Stimulated activated CD8-positive, alpha-beta memory T cell treated with anti-CD3 and anti-CD28 coated beads, Interleukin-7, amount 100 ng/mL, for 24 hours (primary cell): ENCODE results near the gene POLRMT.
"Not testable (repeated sequence)": the region's sequence is repeated elsewhere in the genome, so short reads cannot be mapped to it uniquely, and the experiment has no call there.

Experiments
- DNase-seq: peaks from one replicate; pipeline ENCODE4 v3.0.0-alpha.2; 2020; ENCODE audit warnings: low read depth

The POLRMT gene

DNA sequence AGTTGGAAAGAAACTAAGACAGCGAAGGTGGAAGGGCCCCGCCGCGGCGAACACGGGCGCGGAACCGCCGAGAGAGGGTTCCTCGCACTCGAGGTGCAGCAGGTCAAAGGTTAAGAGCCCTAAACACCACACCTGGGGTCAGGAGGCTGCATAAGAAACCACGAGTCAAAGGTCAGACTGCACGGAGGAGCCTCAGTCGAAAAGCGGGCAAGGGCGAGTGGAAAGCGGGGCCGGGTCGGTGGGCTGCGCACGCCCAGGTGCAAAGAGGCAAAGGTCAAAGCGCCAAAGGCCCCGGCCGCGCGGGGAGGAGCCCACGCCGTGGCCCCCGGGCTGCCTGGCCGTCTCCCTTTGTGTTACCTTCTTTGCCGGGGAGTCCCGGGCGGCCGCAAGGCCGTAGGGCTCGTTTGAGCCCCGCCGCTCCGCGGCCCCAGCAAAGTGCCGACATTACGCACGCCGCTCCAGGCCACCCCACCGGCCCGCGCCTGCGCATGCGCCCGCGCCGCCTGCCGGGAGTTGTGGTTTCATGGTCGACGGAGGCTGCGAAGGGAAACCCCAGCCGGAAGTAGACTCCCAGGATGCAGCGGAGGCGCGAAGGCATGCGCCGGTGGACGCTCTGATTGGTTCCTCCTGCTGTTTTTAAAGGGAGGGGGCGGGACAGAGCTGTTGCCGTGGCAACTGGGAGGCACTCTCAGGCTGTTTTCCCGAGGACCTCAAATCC lies at the start of gene POLRMT:
Gene POLRMT, minus strand, starts transcription at position 470 of the 718 bp plus-strand sequence. Its CDS starts 25 bp downstream, at position 445.
- DNase-seq, result peak; percentile 92

GRCh38 chr19:682678-683320 lies 49.5 kb upstream of the POLRMT start:
- no peak for DNase-seq

DNA sequence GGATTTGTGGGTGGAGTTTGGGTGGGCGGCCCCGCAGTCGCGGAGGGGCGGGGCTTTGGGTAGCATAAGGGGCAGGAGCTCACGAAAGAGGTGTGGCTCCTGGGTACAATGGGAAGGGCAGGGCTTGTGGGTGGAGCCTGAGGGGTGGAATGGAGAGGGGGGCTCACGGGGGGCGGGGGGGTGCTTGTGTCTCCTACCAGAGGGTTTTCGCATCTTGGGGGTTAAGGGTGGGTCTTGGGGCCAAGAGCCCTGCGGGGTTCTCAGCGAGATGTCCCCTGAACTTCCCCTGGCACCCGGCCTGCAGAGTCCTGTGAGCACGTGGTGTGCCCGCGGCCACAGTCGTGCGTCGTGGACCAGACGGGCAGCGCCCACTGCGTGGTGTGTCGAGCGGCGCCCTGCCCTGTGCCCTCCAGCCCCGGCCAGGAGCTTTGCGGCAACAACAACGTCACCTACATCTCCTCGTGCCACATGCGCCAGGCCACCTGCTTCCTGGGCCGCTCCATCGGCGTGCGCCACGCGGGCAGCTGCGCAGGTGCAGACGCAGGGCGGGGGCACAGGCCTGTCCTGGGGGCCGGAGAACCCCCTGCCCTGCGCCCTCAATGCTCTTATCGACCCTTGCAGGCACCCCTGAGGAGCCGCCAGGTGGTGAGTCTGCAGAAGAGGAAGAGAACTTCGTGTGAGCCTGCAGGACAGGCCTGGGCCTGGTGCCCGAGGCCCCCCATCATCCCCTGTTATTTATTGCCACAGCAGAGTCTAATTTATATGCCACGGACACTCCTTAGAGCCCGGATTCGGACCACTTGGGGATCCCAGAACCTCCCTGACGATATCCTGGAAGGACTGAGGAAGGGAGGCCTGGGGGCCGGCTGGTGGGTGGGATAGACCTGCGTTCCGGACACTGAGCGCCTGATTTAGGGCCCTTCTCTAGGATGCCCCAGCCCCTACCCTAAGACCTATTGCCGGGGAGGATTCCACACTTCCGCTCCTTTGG lies 48.0 kb upstream of the POLRMT start:
- no peak for DNase-seq

DNA sequence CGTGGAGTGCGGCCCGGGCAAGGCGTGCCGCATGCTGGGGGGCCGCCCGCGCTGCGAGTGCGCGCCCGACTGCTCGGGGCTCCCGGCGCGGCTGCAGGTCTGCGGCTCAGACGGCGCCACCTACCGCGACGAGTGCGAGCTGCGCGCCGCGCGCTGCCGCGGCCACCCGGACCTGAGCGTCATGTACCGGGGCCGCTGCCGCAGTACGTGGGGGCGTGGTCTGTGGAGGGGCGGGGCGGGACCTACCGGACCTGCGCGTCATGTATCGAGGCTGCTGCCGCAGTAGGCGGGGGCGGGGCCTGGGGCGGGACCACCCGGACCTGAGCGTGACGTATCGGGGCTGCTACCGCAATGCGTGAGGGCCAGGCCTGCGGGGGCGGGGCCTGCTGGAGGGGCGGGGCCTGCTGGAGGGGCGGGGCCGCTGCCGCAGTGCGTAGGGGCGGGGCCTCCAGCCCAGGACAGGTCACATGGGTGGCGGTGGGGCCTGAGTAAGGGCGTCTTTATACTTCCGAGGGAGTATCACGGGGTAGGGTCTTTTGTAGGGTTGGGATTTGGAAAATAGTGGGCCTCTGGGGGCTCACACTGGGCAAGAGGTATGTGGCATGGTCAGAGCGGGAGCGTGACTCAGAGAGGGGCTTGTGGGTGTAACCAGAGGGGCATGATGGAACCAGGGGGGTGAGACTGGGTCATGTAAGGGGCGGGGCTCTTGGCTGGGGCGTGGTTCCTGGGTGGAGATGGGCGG lies 47.1 kb upstream of the POLRMT start:
- DNase-seq, result peak; percentile 100

DNA sequence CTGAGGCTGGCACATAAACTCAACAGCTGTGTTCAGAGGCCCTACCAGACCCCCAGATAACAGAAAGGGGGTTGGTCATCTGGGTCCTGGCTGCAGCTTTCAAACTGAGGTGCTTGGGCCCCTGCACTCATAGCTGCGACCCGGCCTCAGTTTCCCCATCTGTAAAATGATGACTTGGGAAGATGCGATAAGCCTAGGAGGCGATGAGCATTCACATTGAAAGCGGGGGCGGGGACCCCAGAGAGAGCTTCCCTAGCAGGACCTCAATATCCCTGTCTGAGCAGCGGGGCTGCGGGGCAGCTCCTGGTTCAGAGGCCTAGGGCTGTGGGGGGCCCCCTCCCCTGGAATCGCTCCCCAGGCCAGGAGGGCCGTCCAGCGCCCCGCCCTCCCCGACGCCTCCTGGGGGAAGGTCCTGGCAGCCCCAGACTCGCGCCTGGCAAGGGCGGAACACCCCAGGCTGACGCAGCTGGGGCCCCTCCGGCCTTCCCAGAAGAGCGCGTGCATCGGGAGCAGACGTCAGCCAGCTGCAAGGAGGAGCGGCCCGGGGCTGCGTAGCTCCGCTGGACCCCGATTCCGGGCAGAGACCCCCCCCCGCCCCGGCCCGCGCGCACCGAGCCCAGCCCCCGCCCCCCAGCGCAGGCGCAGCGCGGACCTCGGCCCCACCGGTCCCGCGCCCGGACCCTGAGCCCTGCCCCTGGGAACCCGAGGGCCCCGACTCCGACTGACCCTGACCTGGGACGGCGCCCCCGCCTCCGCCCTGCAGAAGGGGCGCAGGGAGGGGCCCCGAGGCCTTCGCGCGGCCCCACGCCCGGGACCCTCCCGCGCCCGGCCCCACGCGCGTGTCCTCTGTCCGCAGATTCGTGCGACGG lies 46.3 kb upstream of the POLRMT start:
- no peak for DNase-seq

DNA sequence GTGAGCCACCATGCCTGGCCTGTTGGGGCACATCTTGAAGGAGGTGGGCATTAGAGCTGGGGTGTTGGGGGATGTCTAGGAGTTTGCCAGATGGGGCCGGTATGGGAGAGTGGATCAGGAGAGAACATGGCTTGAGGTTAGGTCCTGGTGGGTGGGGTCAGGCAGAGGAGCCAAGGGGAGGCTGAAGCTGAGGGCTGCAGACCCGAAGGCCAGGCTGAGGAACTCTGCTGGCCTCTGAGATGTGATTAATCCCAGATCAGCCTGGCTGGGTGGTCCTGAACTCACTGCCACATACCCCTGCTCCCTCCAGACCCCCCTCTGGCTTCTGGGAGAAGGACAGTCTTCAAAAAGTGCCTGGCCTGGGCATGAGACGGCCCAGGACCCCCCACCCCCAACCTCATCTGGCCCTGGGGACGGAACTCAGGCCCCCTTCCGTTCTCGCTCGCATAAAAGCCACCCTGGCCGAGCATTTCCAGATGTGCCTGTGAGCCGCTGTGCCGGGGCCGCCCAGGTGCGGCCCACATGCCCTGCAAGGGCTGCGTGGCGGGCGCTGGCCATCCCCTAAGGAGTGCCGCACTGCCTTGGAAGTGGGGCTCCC lies 45.6 kb upstream of the POLRMT start:
- DNase-seq, result no peak

GRCh38 chr19:677601-678436 lies 44.5 kb upstream of the POLRMT start:
- DNase-seq, result no peak

- no peak for DNase-seq
Observed at GRCh38 chr19:677201-677600, 43.9 kb upstream of the POLRMT start.

- DNase-seq, result no peak
Observed at GRCh38 chr19:676339-677105, 43.2 kb upstream of the POLRMT start, which contains the start of gene FSTL3. TSS of gene FSTL3 (plus strand) at chr19:676392. CDS start at chr19:676424, 32 bp downstream.

DNA sequence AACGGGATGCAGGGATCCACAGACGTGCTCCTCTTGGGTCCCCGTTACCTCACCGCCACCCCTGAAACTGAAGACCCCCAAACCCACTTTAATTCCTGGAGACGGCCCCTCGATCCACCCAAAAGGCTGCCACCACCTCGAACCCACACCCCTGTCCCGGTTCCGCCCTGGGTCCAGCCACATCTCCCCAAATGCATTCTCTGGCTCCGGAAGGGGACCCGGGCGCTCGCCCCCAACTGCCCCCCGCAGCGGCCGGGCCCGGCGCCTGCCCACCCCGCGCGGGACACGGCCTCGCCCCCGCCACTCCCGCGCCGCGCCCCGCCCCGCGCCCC lies 42.6 kb upstream of the POLRMT start:
- no peak for DNase-seq

DNA sequence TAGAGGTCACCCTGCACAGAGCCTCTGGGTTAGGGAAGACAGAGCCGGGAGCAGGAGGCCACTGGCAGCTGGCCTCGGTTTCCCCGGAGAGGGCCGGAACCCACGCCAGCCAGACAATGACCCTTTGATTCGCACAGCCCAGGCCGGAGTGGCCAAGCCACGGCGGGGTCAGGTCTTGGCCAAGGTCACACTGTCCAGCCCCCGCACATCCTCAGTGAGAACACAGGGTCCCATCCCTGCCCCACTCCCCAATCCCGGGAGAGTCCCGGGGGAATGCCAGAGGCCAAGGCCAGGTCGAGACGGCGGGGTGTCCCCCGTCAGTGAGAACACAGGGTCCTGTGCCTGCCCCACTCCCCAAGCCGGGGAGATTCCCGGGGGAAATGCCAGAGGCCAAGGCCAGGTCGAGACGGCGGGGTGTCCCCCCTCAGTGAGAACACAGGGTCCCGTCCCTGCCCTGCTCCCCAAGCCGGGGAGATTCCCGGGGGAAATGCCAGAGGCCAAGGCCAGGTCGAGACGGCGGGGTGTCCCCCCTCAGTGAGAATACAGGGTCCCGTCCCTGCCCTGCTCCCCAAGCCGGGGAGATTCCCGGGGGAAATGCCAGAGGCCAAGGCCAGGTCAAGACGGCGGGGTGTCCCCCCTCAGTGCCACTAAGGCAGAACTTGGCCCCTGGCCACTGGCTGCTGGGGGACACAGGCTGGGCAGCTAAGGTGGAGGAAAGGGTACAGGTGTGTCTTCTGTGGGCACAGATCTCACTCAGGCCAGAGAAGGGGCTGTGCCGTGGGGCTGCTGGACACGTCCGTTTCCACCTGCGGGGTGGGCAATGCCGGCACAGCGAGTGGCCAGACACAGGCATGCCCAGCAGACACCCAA lies 41.2 kb upstream of the POLRMT start:
- no peak for DNase-seq

DNA sequence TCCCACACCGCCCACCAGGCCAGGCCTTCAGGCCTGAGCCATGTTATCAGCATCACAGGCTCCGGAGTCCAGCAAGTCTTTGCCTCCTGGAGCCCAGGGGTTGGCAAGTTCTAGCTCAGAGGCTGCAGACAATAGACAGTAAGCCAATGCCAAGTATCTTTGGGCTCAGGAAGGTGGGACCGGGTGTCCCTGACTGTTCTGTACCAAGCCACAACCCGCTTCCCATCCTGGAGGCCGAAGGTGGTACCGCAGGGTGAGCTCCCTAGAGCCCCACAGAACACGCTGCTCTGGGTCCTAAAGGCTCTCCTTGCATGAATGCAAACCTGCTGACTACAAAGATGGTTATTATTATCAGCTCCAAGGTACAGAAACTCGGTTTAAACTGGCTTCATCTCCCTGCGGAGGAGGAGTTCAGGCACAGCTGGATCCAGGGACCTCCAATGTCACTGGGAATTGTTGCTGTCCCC lies 37.3 kb upstream of the POLRMT start:
- DNase-seq, result no peak

DNA sequence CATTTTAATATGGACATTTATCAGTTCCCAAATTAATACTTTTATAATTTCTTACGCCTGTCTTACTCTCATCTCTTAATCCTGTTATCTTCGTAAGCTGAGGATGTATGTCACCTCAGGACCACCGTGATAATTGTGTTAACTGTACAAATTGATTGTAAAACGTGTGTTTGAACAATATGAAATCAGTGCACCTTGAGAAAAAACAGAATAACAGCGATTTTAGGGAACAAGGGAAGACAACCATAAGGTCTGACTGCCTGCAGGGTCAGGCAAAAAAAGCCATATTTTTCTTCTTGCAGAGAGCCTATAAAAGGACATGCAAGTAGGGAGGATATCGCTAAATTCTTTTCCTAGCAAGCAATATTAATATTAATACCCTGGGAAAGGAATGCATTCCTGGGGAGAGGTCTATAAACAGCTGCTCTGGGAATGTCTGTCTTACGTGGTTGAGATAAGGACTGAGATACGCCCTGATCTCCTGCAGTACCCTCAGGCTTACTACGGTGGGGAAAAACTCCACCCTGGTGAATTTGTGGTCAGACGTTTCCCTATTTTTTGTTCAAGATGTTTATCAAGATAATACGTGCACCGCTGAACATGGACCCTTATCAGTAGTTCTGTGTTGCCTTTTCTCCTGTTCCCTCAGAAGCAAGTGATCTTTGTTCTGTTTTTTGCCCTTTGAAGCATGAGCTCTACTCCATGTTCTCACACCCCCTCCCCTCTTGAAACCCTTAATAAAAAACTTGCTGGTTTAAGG lies 35.5 kb upstream of the POLRMT start:
- not testable (repeated sequence) for DNase-seq

- DNase-seq, result not testable (repeated sequence)
Observed at GRCh38 chr19:666985-667573, 33.7 kb upstream of the POLRMT start.

DNA sequence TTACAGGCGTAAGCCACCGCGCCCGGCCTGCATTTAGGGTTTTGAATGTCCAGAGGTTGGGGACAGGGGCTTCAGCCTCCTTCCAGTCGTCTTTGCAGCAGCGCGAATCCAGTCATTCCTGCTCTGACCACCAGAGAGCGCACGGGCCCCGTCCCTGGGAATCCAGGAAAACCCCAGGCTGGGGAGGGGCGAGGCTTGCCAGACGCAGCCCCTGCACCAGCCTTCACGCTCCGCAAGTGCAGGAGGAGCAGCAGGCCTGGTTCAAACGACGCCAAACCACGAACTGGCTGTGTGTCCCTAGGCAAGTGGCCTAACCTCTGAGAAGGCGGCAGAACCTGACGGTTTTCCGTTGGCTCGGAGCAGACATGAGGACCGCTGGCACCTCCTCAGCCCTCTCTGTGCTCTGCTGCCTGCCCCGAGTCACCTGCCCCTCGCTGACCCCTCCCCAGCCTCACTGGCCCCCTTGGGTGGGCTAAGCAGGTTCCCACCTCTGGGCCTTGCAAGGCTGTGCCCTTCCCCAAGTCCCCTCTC lies 31.6 kb upstream of the POLRMT start:
- DNase-seq, result peak; percentile 62

DNA sequence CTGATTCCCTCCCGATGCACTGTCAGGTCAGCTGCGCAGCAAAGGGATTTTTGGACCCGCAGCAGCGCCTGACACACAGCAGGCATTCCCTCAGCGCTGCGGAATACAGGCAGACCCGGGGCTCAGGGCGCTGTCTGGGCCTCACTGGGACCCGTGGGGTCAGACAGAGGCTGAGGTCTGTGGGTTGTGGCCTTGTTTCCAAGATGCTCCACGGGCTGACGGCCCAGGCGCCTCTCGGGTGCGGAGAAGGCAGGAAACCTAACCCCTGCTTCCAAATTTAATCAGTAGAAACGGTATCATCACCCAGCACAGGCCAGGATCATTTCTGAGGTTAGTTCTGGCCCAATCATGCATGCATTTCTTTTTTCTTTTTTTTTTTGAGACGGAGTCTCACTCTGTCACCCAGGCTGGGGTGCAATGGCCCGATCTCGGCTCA lies 30.4 kb upstream of the POLRMT start:
- DNase-seq, result no peak
